Activated B cell treated with CpG ODN at 0.5 μM for 24 hours (primary cell): ENCODE measurements around the gene SEC62. TPM values are rescaled to one million over a fixed set of nuclear protein-coding genes. Genes with fewer than 3 reads are reported as not detected.

Experiments
- ATAC-seq: fragments of 200-7000 bp; cut with Tn5 transposase; one replicate; pipeline ENCODE4 v1.10.0; 2021; ENCODE audit warnings: low read depth, mild to moderate bottlenecking, moderate library complexity
- CTCF ChIA-PET: fragments of 350-600 bp; sonication (Branson Sonifier 250); formaldehyde crosslinking; loops from one replicate; lab custom pipeline; 2021; ENCODE audit warnings: antibody characterized with exemption; lab: Charles Lee
- POLR2A ChIA-PET: fragments of 350-600 bp; sonication (Branson Sonifier 250); formaldehyde crosslinking; loops from one replicate; lab custom pipeline; 2021; ENCODE audit warnings: antibody characterized with exemption; lab: Charles Lee
- DNase-seq: peaks from one replicate; pipeline ENCODE4 v3.0.0; 2022
- H3K27ac Mint-ChIP-seq: one replicate; pipeline ENCODE4 v1.8.0; 2020; ENCODE audit warnings: mixed read lengths
- H3K27me3 Mint-ChIP-seq: one replicate; pipeline ENCODE4 v1.8.0; 2021; ENCODE audit warnings: mixed read lengths
- H3K36me3 Mint-ChIP-seq: one replicate; pipeline ENCODE4 v1.8.0; 2021; ENCODE audit warnings: low read depth, mixed read lengths
- H3K4me1 Mint-ChIP-seq: one replicate; pipeline ENCODE4 v1.8.0; 2021; ENCODE audit warnings: mixed read lengths
- H3K4me3 Mint-ChIP-seq: one replicate; pipeline ENCODE4 v1.8.0; 2020; ENCODE audit warnings: mild to moderate bottlenecking, mixed read lengths
- H3K9me3 Mint-ChIP-seq: one replicate; pipeline ENCODE4 v1.8.0; 2020; ENCODE audit warnings: mixed read lengths
- intact Hi-C: fragments of 100-400 bp; cut with micrococcal nuclease; formaldehyde crosslinking; loops from one replicate; pipeline ENCODE4 v1.15.1; 2024
- total RNA-seq: library from RNA; stranded (reverse); gene quantifications from 2 replicates; pipeline ENCODE4 v1.2.3, GENCODE V29; 2022
- TF ChIP-seq, protein P1 (sequence below): fragments of 200-600 bp; IDR thresholded peaks from one replicate; pipeline ENCODE4 v1.8.0; 2022; ENCODE audit warnings: antibody characterized with exemption, mild to moderate bottlenecking

SEC62 gene
- total RNA-seq, 1 donor from 2014 or later, result 165 TPM

DNA sequence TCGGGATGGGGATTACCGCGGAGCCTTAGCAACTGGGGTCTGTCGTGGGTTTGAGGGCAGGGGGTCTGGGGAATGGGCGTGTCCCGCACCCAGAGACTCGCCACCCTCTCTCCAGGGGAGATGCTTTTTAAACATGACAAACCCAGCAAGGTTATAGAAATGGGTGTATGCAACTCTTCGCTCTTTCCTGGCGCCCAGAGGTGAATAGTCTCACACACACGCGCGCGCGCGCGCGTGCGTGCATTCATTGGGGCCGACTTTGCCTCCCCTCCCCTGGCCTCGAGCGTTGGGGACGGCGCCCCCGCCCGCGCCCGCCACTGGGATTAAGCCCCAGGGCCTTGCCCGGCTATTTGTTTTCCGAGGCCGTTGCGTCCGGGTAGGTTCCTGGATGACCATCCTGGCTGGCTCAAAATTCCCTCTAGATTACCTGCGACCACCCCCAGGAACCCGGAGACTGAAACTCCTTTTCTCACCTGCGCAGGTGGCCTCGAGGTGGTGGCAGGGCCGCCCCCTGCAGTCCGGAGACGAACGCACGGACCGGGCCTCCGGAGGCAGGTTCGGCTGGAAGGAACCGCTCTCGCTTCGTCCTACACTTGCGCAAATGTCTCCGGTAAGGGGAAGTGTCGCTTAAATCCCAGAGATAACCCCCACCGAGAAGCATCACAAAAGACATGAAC, 72.0 kb downstream of the SEC62 start:
- H3K9me3 Mint-ChIP-seq, result no peaks in the 10 kb centered on the region
- H3K36me3 Mint-ChIP-seq, result peaks cover 18% of the 10 kb centered on the region
- no peaks in the 10 kb centered on the region for H3K27me3 Mint-ChIP-seq
- peak overlapping the region; percentile 88 for H3K27ac Mint-ChIP-seq
- TF ChIP-seq, protein P1, sequence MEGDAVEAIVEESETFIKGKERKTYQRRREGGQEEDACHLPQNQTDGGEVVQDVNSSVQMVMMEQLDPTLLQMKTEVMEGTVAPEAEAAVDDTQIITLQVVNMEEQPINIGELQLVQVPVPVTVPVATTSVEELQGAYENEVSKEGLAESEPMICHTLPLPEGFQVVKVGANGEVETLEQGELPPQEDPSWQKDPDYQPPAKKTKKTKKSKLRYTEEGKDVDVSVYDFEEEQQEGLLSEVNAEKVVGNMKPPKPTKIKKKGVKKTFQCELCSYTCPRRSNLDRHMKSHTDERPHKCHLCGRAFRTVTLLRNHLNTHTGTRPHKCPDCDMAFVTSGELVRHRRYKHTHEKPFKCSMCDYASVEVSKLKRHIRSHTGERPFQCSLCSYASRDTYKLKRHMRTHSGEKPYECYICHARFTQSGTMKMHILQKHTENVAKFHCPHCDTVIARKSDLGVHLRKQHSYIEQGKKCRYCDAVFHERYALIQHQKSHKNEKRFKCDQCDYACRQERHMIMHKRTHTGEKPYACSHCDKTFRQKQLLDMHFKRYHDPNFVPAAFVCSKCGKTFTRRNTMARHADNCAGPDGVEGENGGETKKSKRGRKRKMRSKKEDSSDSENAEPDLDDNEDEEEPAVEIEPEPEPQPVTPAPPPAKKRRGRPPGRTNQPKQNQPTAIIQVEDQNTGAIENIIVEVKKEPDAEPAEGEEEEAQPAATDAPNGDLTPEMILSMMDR, result no peak
- peak; percentile 51 for DNase-seq
- POLR2A ChIA-PET, result interaction anchor here (0.6 to 3.0 kb wide), 19 partner anchors 14 to 319 kb away, joined by 3 to 40 read pairs (median 3); partner anchors contain the start of gene SKIL
- peaks cover 45% of the 10 kb centered on the region for H3K4me1 Mint-ChIP-seq
- CTCF ChIA-PET, result interaction anchor here (0.8 to 2.6 kb wide), 6 partner anchors 15 to 338 kb away, joined by 3 to 13 read pairs (median 3); no protein-coding TSS in a partner anchor
- ATAC-seq, result peak; percentile 32
- intact Hi-C loops, result loop anchor here (1.0 to 5.0 kb wide), 4 partner anchors 108 to 891 kb away; partner anchors contain the start of gene PHC3
- peak overlapping the region; percentile 93 for H3K4me3 Mint-ChIP-seq

DNA sequence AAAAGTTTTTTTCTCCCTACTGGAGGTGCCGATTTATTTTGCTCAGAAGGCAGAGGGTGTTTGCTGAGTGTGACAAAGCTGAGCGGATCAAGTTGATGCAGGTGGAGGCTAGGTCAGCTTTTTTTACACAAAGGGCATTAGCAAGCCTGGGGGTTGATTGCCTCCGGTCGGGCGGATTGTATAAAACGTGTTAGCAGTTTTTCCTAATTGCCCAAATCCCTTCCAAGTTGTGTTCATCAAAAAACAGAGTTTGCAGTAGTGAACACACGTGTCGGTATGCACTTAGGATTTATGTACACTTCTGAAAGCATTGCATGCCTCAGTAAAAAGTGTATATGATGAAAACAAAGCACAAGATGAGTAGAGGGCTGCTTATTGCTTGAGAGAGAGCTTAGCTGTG, 73.8 kb downstream of the SEC62 start:
- TF ChIP-seq, protein P1, result no peak
- Mint-ChIP-seq H3K9me3 (no peaks in the 10 kb centered on the region), H3K27me3 (no peaks in the 10 kb centered on the region), H3K4me3 (peak overlapping the region; percentile 68), H3K27ac (peak overlapping the region; percentile 27), H3K4me1 (peaks cover 56% of the 10 kb centered on the region), H3K36me3 (peaks cover 18% of the 10 kb centered on the region)
- ATAC-seq (no peak), DNase-seq (no peak)
- POLR2A ChIA-PET, result interaction anchor here (0.7 to 3.0 kb wide), 9 partner anchors 12 to 108 kb away, joined by 3 to 40 read pairs (median 4); partner anchors contain the start of gene SEC62
- intact Hi-C loops, result no loop called here
- CTCF ChIA-PET, result interaction anchor here (1.1 to 1.4 kb wide), 2 partner anchors 14 to 76 kb away, joined by 3 to 5 read pairs; no protein-coding TSS in a partner anchor

DNA sequence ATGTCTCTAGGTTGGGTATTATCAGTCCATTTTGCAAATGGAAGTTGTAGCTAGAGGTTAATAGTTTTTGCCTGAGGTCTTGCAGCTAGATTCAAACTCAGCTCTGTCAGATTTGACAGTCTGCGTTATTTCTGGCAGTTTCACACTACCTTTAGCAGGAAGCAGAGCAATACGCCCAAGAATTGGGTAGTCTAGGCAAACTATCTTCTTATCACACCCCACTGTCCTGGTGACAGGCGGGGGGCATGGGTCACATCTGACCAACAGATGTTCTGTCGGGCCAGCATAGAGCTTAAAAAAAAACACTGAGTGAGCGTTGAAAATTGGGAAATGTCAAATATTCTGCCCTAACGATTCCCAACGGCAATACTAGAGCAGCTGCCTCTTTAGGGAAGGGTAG, 76.9 kb downstream of the SEC62 start:
- Mint-ChIP-seq H3K4me3 (no peak overlapping the region), H3K27ac (peak overlapping the region; percentile 15), H3K4me1 (peaks cover 72% of the 10 kb centered on the region)

DNA sequence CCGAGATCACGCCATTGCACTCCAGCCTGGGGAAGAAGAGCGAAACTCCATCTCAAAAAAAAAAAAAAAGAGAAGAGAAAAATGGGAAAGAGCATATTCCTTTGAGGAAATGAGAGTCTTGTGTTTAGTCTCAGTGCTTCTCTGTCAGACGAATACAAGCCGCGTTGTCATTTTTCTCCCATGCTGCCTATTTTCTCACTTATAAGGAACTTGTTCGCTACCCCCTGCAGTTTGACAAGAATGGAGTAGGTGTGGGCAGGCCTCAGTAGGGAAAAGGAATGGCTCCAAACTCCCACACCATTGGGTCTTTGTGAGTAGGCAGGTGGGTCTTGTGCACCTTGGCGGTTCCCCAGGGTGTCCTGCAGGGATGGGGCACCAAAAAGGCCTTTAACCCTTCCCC, 77.7 kb downstream of the SEC62 start:
- DNase-seq (no peak), ATAC-seq (no peak)
- Mint-ChIP-seq H3K4me3 (peak overlapping the region; percentile 64), H3K4me1 (peaks cover 69% of the 10 kb centered on the region), H3K9me3 (no peaks in the 10 kb centered on the region), H3K27me3 (no peaks in the 10 kb centered on the region), H3K27ac (peak overlapping the region; percentile 87), H3K36me3 (peaks cover 27% of the 10 kb centered on the region)
- ChIA-PET CTCF (interaction anchor here (0.7 to 1.5 kb wide), 6 partner anchors 10 to 182 kb away, joined by 3 to 9 read pairs (median 4); no protein-coding TSS in a partner anchor), POLR2A (interaction anchor here (0.6 to 5.4 kb wide), 14 partner anchors 12 to 312 kb away, joined by 3 to 121 read pairs (median 6); partner anchors contain the start of genes SEC62 and TERC)
- TF ChIP-seq, protein P1, result no peak
- intact Hi-C loops, result loop anchor here (2.0 kb wide), 2 partner anchors 231 to 313 kb away; partner anchors contain the start of genes LRRC34, LRRIQ4 and SKIL

More for the DNA sequence above, 76.9 kb downstream of the SEC62 start:
- Mint-ChIP-seq H3K36me3 (peaks cover 22% of the 10 kb centered on the region), H3K27me3 (no peaks in the 10 kb centered on the region), H3K9me3 (no peaks in the 10 kb centered on the region)
- POLR2A ChIA-PET, result interaction anchor here (0.6 to 5.4 kb wide), 6 partner anchors 12 to 314 kb away, joined by 3 to 121 read pairs (median 4); partner anchors contain the start of gene SKIL
- TF ChIP-seq, protein P1, result no peak
- CTCF ChIA-PET, result interaction anchor here (1.3 to 1.5 kb wide), 2 partner anchors 11 to 181 kb away, joined by 3 to 4 read pairs; no protein-coding TSS in a partner anchor
- no peak for ATAC-seq
- no peak for DNase-seq
- intact Hi-C loops, result no loop called here
